PC-3 (cell line): ENCODE measurements around the gene TMEM243. TPM values are rescaled to one million over a fixed set of nuclear protein-coding genes. Genes with fewer than 3 reads are reported as not detected.

Source experiments
- ATAC-seq: fragments of 200-7000 bp; cut with Tn5 transposase; 2 replicates; pipeline ENCODE4 v1.9.1; 2020; ENCODE audit warnings: mild to moderate bottlenecking, moderate library complexity
- BruUV-seq: library from RNA; stranded (reverse); fragments of 400-500 nt; replicated peaks from 2 replicates; lab custom pipeline; 2021; lab: Mats Ljungman, UMichigan
- CTCF ChIA-PET: fragments of 300-600 bp; sonication (Branson Sonifier 250); formaldehyde crosslinking; loops from one replicate; lab custom pipeline; 2022; ENCODE audit warnings: antibody characterized with exemption; lab: Charles Lee
- POLR2A ChIA-PET: fragments of 300-600 bp; sonication (Branson Sonifier 250); formaldehyde crosslinking; loops from one replicate; lab custom pipeline; 2022; ENCODE audit warnings: antibody characterized with exemption; ENCODE audit not compliant: unreplicated experiment; lab: Charles Lee
- DNase-seq: peaks from one replicate; pipeline ENCODE4 v3.0.0-alpha.2; 2015
- H2AFZ ChIP-seq: fragments of 300-600 bp; sonication (generic); 2 replicates; pipeline ENCODE4 v1.6.0; 2016; ENCODE audit warnings: antibody characterized with exemption, low read length
- H3F3A ChIP-seq: fragments of 300-600 bp; sonication (generic); one replicate; pipeline ENCODE4 v1.6.0; 2017; ENCODE audit warnings: antibody characterized with exemption, low read length, control low read depth, mild to moderate bottlenecking; ENCODE audit not compliant: unreplicated experiment
- H3K27ac ChIP-seq: fragments of 300-600 bp; sonication (generic); 2 replicates; pipeline ENCODE4 v1.5.1; 2016; ENCODE audit warnings: mild to moderate bottlenecking, low read length
- H3K27me3 ChIP-seq: fragments of 300-600 bp; sonication (generic); 2 replicates; pipeline ENCODE4 v1.6.1; 2016; ENCODE audit warnings: low read length, mixed read lengths
- H3K36me3 ChIP-seq: fragments of 300-600 bp; sonication (generic); 2 replicates; pipeline ENCODE4 v1.6.1; 2016; ENCODE audit warnings: low read depth, mixed run types, low read length, mixed read lengths
- H3K4me1 ChIP-seq: fragments of 300-600 bp; sonication (generic); 2 replicates; pipeline ENCODE4 v1.5.1; 2016; ENCODE audit warnings: low read length; ENCODE audit not compliant: insufficient read depth
- H3K4me2 ChIP-seq: fragments of 300-600 bp; sonication (generic); 2 replicates; pipeline ENCODE4 v1.6.0; 2016; ENCODE audit warnings: low read length
- H3K4me3 ChIP-seq: fragments of 300-600 bp; sonication (generic); 2 replicates; pipeline ENCODE4 v1.5.1; 2016; ENCODE audit warnings: mild to moderate bottlenecking, low read length, mixed read lengths
- H3K79me2 ChIP-seq: fragments of 300-600 bp; sonication (generic); 2 replicates; pipeline ENCODE4 v1.6.1; 2017; ENCODE audit warnings: low read length, mixed read lengths
- H3K9ac ChIP-seq: fragments of 300-600 bp; sonication (generic); 2 replicates; pipeline ENCODE4 v1.6.0; 2016; ENCODE audit warnings: mild to moderate bottlenecking, low read length
- H3K9me2 ChIP-seq: fragments of 300-600 bp; sonication (generic); replicated peaks from 2 replicates; pipeline ENCODE4 v1.6.1; 2016; ENCODE audit warnings: mixed run types, low read length, mixed read lengths
- H3K9me3 ChIP-seq: fragments of 300-600 bp; sonication (generic); 2 replicates; pipeline ENCODE4 v1.6.1; 2016; ENCODE audit warnings: low read length, mixed read lengths
- H4K20me1 ChIP-seq: fragments of 300-600 bp; sonication (generic); 2 replicates; pipeline ENCODE4 v1.6.1; 2016; ENCODE audit warnings: low read length, mixed read lengths
- EZH2 ChIP-seq: fragments of 300-600 bp; sonication (generic); IDR thresholded peaks from one replicate; pipeline ENCODE4 v1.6.1; 2017; ENCODE audit warnings: antibody characterized with exemption, mild to moderate bottlenecking, low read length; ENCODE audit not compliant: unreplicated experiment
- EZH2phosphoT487 ChIP-seq: fragments of 300-600 bp; sonication (generic); IDR thresholded peaks from 2 replicates; pipeline ENCODE4 v1.6.1; 2018; ENCODE audit warnings: mild to moderate bottlenecking, antibody characterized with exemption, low read length, borderline replicate concordance
- intact Hi-C: fragments of 100-400 bp; cut with micrococcal nuclease; formaldehyde crosslinking; loops from 2 replicates; pipeline ENCODE4 v1.9.0; 2023
- total RNA-seq: library from RNA; depleted of rRNA; stranded (reverse); fragments of >200 nt; gene quantifications from 2 replicates; pipeline ENCODE4 v1.2.3, GENCODE V29; 2014
- TF ChIP-seq, protein P1 (sequence below): fragments of 300-600 bp; sonication (generic); conservative IDR thresholded peaks from 2 replicates; pipeline ENCODE4 v1.5.1; 2017; ENCODE audit warnings: antibody characterized with exemption, low read depth, mild to moderate bottlenecking, low read length

Gene TMEM243
- total RNA-seq, 1 experiment from 2014 or later: 16.6 TPM

DNA sequence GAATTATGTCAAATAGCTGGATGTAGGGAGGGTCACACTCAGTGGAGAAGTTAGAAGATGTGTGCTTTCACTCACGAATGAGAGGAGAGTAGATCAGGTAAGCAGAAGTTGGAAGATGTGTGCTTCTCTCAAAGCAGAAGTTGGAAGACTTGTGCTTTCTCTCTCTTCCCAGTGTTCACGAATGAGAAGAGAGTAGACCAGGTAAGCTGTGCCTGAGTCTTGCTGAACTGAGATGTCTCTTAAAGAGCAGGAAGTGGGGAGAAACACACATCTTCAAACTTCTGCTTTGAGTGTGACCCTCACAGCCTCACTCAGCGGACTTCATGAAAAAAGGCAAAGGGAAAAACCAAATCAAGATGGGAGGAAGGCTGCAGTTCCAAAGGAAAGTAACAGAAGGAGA is 7.0 kb upstream of the TMEM243 start:
- DNase-seq (no peak), ATAC-seq (no peak)
- no peaks in the 10 kb centered on the region for H3K9me3 ChIP-seq
- no peaks in the 10 kb centered on the region for H3K36me3 ChIP-seq
- H2AFZ ChIP-seq: no peak overlapping the region
- H3K4me1 ChIP-seq: no peaks in the 10 kb centered on the region; the same call in 1 of the 2 replicates
- H3K27ac ChIP-seq: no peak overlapping the region
- H3K9me2 ChIP-seq: no peaks in the 10 kb centered on the region
- no peak overlapping the region for H3K4me3 ChIP-seq
- ChIA-PET CTCF (interaction anchor here (0.5 kb wide), 1 partner anchor 315 kb away, joined by 4 read pairs; no protein-coding TSS in a partner anchor), POLR2A (no interaction called here)
- no peak overlapping the region for H3K4me2 ChIP-seq
- H3K27me3 ChIP-seq: no peaks in the 10 kb centered on the region
- no peaks in the 10 kb centered on the region for H3K79me2 ChIP-seq
- H4K20me1 ChIP-seq: no peaks in the 10 kb centered on the region
- BruUV-seq: no TSS peak
- intact Hi-C loops: no loop called here
- no peak overlapping the region for H3K9ac ChIP-seq
- TF ChIP-seq EZH2 (no peak), EZH2phosphoT487 (no peak)
- TF ChIP-seq, protein P1, sequence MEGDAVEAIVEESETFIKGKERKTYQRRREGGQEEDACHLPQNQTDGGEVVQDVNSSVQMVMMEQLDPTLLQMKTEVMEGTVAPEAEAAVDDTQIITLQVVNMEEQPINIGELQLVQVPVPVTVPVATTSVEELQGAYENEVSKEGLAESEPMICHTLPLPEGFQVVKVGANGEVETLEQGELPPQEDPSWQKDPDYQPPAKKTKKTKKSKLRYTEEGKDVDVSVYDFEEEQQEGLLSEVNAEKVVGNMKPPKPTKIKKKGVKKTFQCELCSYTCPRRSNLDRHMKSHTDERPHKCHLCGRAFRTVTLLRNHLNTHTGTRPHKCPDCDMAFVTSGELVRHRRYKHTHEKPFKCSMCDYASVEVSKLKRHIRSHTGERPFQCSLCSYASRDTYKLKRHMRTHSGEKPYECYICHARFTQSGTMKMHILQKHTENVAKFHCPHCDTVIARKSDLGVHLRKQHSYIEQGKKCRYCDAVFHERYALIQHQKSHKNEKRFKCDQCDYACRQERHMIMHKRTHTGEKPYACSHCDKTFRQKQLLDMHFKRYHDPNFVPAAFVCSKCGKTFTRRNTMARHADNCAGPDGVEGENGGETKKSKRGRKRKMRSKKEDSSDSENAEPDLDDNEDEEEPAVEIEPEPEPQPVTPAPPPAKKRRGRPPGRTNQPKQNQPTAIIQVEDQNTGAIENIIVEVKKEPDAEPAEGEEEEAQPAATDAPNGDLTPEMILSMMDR: no peak
- H3F3A ChIP-seq: no peaks in the 10 kb centered on the region

DNA sequence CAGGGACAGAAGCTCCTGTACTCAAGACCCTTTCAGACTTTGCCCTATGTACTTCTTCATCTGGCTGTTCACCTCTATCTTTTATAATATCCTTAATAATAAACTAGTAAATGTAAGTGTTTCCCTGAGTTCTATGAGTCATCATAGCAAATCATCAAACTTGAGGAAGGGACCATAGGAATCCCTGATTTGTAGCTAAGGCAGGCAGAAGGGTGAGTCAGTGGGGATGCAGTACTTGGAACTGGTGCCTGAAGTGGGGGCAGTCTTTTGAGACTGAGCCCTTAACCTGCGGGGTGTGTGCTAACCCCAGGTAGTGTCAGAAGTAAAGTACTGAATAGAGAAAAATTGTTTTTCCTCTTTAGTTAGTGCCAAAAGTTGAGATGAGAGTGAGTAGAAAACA is 6.2 kb upstream of the TMEM243 start:
- Histone ChIP-seq H3K36me3 (no peaks in the 10 kb centered on the region), H3K79me2 (no peaks in the 10 kb centered on the region), H3K4me1 (no peaks in the 10 kb centered on the region; the same call in 1 of the 2 replicates), H2AFZ (no peak overlapping the region), H3F3A (no peaks in the 10 kb centered on the region), H3K9ac (no peak overlapping the region), H3K4me2 (no peak overlapping the region), H3K4me3 (no peak overlapping the region), H3K9me2 (no peaks in the 10 kb centered on the region), H3K27me3 (no peaks in the 10 kb centered on the region), H4K20me1 (no peaks in the 10 kb centered on the region), H3K9me3 (no peaks in the 10 kb centered on the region), H3K27ac (no peak overlapping the region)
- ChIA-PET POLR2A (no interaction called here), CTCF (no interaction called here)
- ATAC-seq (peak; percentile 87), DNase-seq (peak; percentile 71)
- no peak for TF ChIP-seq EZH2phosphoT487
- TF ChIP-seq, protein P1: no peak; the same call in 1 of the 2 replicates
- TF ChIP-seq EZH2: no peak
- intact Hi-C loops: no loop called here
- BruUV-seq: no TSS peak

GRCh38 chr7:87223666-87224065 is 4.1 kb upstream of the TMEM243 start:
- peaks cover 14% of the 10 kb centered on the region for H3K79me2 ChIP-seq
- H2AFZ ChIP-seq: no peak overlapping the region
- H3K9me3 ChIP-seq: no peaks in the 10 kb centered on the region
- intact Hi-C loops: loop anchor here (5.0 kb wide), 1 partner anchor 291 kb away; no protein-coding TSS in a partner anchor
- no peak for TF ChIP-seq EZH2phosphoT487
- TF ChIP-seq, protein P1: no peak
- no peak for TF ChIP-seq EZH2
- H3K9me2 ChIP-seq: no peaks in the 10 kb centered on the region
- H3K4me1 ChIP-seq: peaks cover 4% of the 10 kb centered on the region; the same call in 1 of the 2 replicates
- no peaks in the 10 kb centered on the region for H3F3A ChIP-seq
- H3K27me3 ChIP-seq: no peaks in the 10 kb centered on the region
- no peaks in the 10 kb centered on the region for H4K20me1 ChIP-seq
- H3K36me3 ChIP-seq: no peaks in the 10 kb centered on the region
- no peak overlapping the region for H3K27ac ChIP-seq
- no peak overlapping the region for H3K4me3 ChIP-seq
- H3K4me2 ChIP-seq: no peak overlapping the region
- ChIA-PET CTCF (no interaction called here), POLR2A (no interaction called here)
- H3K9ac ChIP-seq: no peak overlapping the region
- DNase-seq (peak; percentile 32), ATAC-seq (no peak)
- BruUV-seq: no TSS peak
